SK-N-MC (cell line): ENCODE results near the gene RCN1.

Experiments
- EZH2 ChIP-seq: fragments of 200-600 bp; sonication (generic); IDR thresholded peaks from one replicate; pipeline ENCODE4 v1.6.1; 2017; ENCODE audit warnings: antibody characterized with exemption
- POLR2AphosphoS5 ChIP-seq: IDR thresholded peaks from 2 replicates; pipeline ENCODE4 v1.6.1; 2012; ENCODE audit warnings: mild to moderate bottlenecking, low read depth, low read length, borderline replicate concordance

GRCh38 chr11:32044158-32044863 is 46.6 kb upstream of the RCN1 start:
- TF ChIP-seq POLR2AphosphoS5 (no peak), EZH2 (no peak)
